ENCODE data around the gene ARIH2. TPM values are rescaled to one million over a fixed set of nuclear protein-coding genes. Genes with fewer than 3 reads are reported as not detected.

The ARIH2 gene
- total and polyA plus RNA-seq, 2 of the 8 experiments (the other 6 are each of a cell fraction or from before 2014, with no cell fraction given), result 72.9 to 136 TPM

GRCh38 chr3:48897460-48898376 lies 20.9 kb upstream of the ARIH2 start:
- Histone ChIP-seq H2BK5ac (ENCODE audit: low read depth, low read length) (no peak overlapping the region), H4K8ac (ENCODE audit: extremely low read depth, insufficient read depth, low read length) (no peak overlapping the region), H3K9me3 (ENCODE audit: insufficient read depth in 2 of 2, low read depth in 1 of 2, low read length in 1 of 2) (no peaks in the 10 kb centered on the region), H3K36me3 (ENCODE audit: control insufficient read depth in 2 of 4, insufficient read depth in 4 of 4, low read length in 3 of 4) (no peaks in the 10 kb centered on the region), H3K27ac (ENCODE audit: low read depth, low read length) (no peak overlapping the region), H3K23me2 (ENCODE audit: low read depth, low read length) (peaks cover 3% of the 10 kb centered on the region; the same call in 1 of the 2 replicates), H3K79me1 (ENCODE audit: low read depth, low read length) (no peaks in the 10 kb centered on the region), H3K4ac (replicated peaks; ENCODE audit: insufficient read length, low read depth, low read length) (no peak overlapping the region), H3K4me1 (replicated peaks in 1 of 4; ENCODE audit: control insufficient read depth in 3 of 4, insufficient read depth in 4 of 4, low read length in 3 of 4) (peaks cover 0 to 6% (median 3%) of the 10 kb centered on the region in 4 experiments; a peak in 2 of 7 replicates), H3K79me2 (ENCODE audit: control insufficient read depth in 1 of 2, insufficient read depth in 2 of 2, low read length in 2 of 2) (no peaks in the 10 kb centered on the region), H3K27me3 (replicated peaks in 1 of 4; ENCODE audit: control insufficient read depth in 3 of 4, extremely low read depth in 1 of 4, insufficient read depth in 3 of 4, low read length in 3 of 4) (no peaks in the 10 kb centered on the region), H3K4me2 (ENCODE audit: insufficient read depth in 1 of 2, low read depth in 2 of 2, low read length in 2 of 2) (peak overlapping the region; percentile 56 to 86), H3K4me3 (ENCODE audit: extremely low read depth in 1 of 4, insufficient read depth in 2 of 4, low read depth in 3 of 4, low read length in 4 of 4) (peak overlapping the region; percentile 71 to 83 (median 76)), H2BK20ac (ENCODE audit: low read length) (no peak overlapping the region), H4K5ac (ENCODE audit: insufficient read length, low read depth, low read length) (no peak overlapping the region), H2AFZ (ENCODE audit: low read length) (peak overlapping the region; percentile 86), H3K9ac (replicated peaks in 1 of 4; ENCODE audit: extremely low read depth in 1 of 4, low read depth in 3 of 4, low read length in 3 of 4) (no peak overlapping the region; a peak in 1 of 7 replicates), H4K91ac (replicated peaks; ENCODE audit: insufficient read length, low read length) (no peak overlapping the region), H3K56ac (replicated peaks; ENCODE audit: insufficient read length, low read depth, low read length) (no peak overlapping the region), H3K18ac (ENCODE audit: extremely low read depth, low read length) (no peak overlapping the region; the same call in 1 of the 2 replicates), H4K20me1 (replicated peaks in 1 of 2; ENCODE audit: control insufficient read depth in 1 of 2, insufficient read depth in 2 of 2, low read length in 2 of 2) (peaks cover 0 to 2% of the 10 kb centered on the region in 2 experiments), H3K23ac (ENCODE audit: insufficient read length) (no peak overlapping the region), H2BK120ac (replicated peaks; ENCODE audit: low read depth, low read length) (no peak overlapping the region), H2BK12ac (ENCODE audit: low read depth, low read length) (no peak overlapping the region), H2AK5ac (ENCODE audit: low read depth, low read length) (no peak overlapping the region), H3K14ac (ENCODE audit: insufficient read length) (no peak overlapping the region), H2BK15ac (ENCODE audit: low read length) (no peak overlapping the region)
- DNase-seq (ENCODE audit: low read depth in 1 of 2, low spot score in 2 of 2), result no peak
- ChIA-PET CTCF (ENCODE audit: partially characterized antibody) (interaction anchor here (0.7 to 3.4 kb wide), 9 partner anchors 9 to 161 kb away, joined by 3 to 11 read pairs (median 3); no protein-coding TSS in a partner anchor), POLR2A (ENCODE audit: partially characterized antibody) (interaction anchor here (0.9 to 2.4 kb wide), 7 partner anchors 10 to 181 kb away, joined by 3 to 11 read pairs (median 4); partner anchors contain the start of genes PRKAR2A and WDR6)
- no peak for TF ChIP-seq SP2 (IDR thresholded peaks at IDR 0.05; ENCODE audit: low read length)
- TF ChIP-seq ZNF274 (IDR thresholded peaks at IDR 0.05; ENCODE audit: borderline replicate concordance, extremely low read depth, low read length), result no peak
- no peak for FAIRE-seq
- WGBS, 2 experiments (ENCODE audit: extremely low coverage in 1 of 2, insufficient coverage in 1 of 2, insufficient read length in 1 of 2, insufficient replicate concordance in 2 of 2, low coverage in 1 of 2, low lambda C conversion rate in 2 of 2, missing lambda C conversion rate in 1 of 2), result 78% methylated on average over 17 of the region's 17 CpGs; no CpG with 5 or more reads in 1 of the 2 experiments

Data from H1 (cell line).